ENCODE measurements around the gene ENKUR. TPM values are rescaled to one million over a fixed set of nuclear protein-coding genes. Genes with fewer than 3 reads are reported as not detected.
A peak's percentile ranks its signal among the peaks of the same experiment; 100 is the strongest.
"Not testable (repeated sequence)": the region's sequence is repeated elsewhere in the genome, so short reads cannot be mapped to it uniquely, and the experiment has no call there.

Gene ENKUR
- total and polyA plus RNA-seq, 5 experiments from 2014 or later = not detected

- POLR2A ChIA-PET = interaction anchor here (1.3 kb wide), 1 partner anchor 363 kb away, joined by 4 read pairs; no protein-coding TSS in a partner anchor
Measured at GRCh38 chr10:24984906-24985305, 31.1 kb downstream of the ENKUR start.

GRCh38 chr10:24983946-24984345 is 32.0 kb downstream of the ENKUR start:
- H3K4me1 Mint-ChIP-seq = peaks cover 5 to 12% (median 11%) of the 10 kb centered on the region in 4 donors

More at GRCh38 chr10:24984906-24985305, 31.1 kb downstream of the ENKUR start:
- ATAC-seq (no peak), DNase-seq (no peak)
- no peak overlapping the region for H3K4me3 Mint-ChIP-seq
- H3K27ac Mint-ChIP-seq = no peak overlapping the region
- H3K9me3 Mint-ChIP-seq = no peaks in the 10 kb centered on the region
- no peaks in the 10 kb centered on the region for H3K36me3 Mint-ChIP-seq
- peaks cover 5 to 12% (median 11%) of the 10 kb centered on the region in 4 donors for H3K4me1 Mint-ChIP-seq
- H3K27me3 Mint-ChIP-seq = no peaks in the 10 kb centered on the region

GRCh38 chr10:24983130-24983529 is 32.8 kb downstream of the ENKUR start:
- peaks cover 8 to 19% (median 14%) of the 10 kb centered on the region in 4 donors for H3K4me1 Mint-ChIP-seq

More at GRCh38 chr10:24983946-24984345, 32.0 kb downstream of the ENKUR start:
- Mint-ChIP-seq H3K4me3 (no peak overlapping the region), H3K9me3 (no peaks in the 10 kb centered on the region), H3K27ac (no peak overlapping the region), H3K27me3 (no peaks in the 10 kb centered on the region), H3K36me3 (no peaks in the 10 kb centered on the region)
- ATAC-seq (no peak), DNase-seq (no peak)
- POLR2A ChIA-PET = no interaction called here

GRCh38 chr10:24982319-24983112 is 33.4 kb downstream of the ENKUR start:
- no peaks in the 10 kb centered on the region for H3K9me3 Mint-ChIP-seq
- no peak for ATAC-seq
- H3K27me3 Mint-ChIP-seq = no peaks in the 10 kb centered on the region
- no peaks in the 10 kb centered on the region for H3K36me3 Mint-ChIP-seq
- H3K4me3 Mint-ChIP-seq = no peak overlapping the region
- POLR2A ChIA-PET = no interaction called here
- DNase-seq = no peak
- peak overlapping the region in 1 of 10 donors; percentile 47 for H3K27ac Mint-ChIP-seq
- peaks cover 8 to 19% (median 15%) of the 10 kb centered on the region in 4 donors for H3K4me1 Mint-ChIP-seq

More at GRCh38 chr10:24983130-24983529, 32.8 kb downstream of the ENKUR start:
- H3K27me3 Mint-ChIP-seq = no peaks in the 10 kb centered on the region
- no peaks in the 10 kb centered on the region for H3K36me3 Mint-ChIP-seq
- no peak overlapping the region for H3K27ac Mint-ChIP-seq
- H3K4me3 Mint-ChIP-seq = no peak overlapping the region
- POLR2A ChIA-PET = no interaction called here
- ATAC-seq (no peak), DNase-seq (no peak)
- H3K9me3 Mint-ChIP-seq = no peaks in the 10 kb centered on the region

- Mint-ChIP-seq H3K4me3 (no peak overlapping the region), H3K36me3 (no peaks in the 10 kb centered on the region), H3K9me3 (no peaks in the 10 kb centered on the region), H3K27ac (no peak overlapping the region), H3K27me3 (no peaks in the 10 kb centered on the region), H3K4me1 (peaks cover 8 to 19% (median 15%) of the 10 kb centered on the region in 4 donors)
- no peak for DNase-seq
- ATAC-seq = no peak
- POLR2A ChIA-PET = no interaction called here
Measured at GRCh38 chr10:24981161-24981710, 34.7 kb downstream of the ENKUR start.

- Mint-ChIP-seq H3K36me3 (no peaks in the 10 kb centered on the region), H3K4me3 (no peak overlapping the region), H3K4me1 (peaks cover 8 to 19% (median 15%) of the 10 kb centered on the region in 4 donors), H3K27ac (no peak overlapping the region), H3K27me3 (peaks cover 0 to 7% (median 0%) of the 10 kb centered on the region in 5 donors), H3K9me3 (no peaks in the 10 kb centered on the region)
- POLR2A ChIA-PET = no interaction called here
- DNase-seq (no peak), ATAC-seq (no peak)
Measured at GRCh38 chr10:24979685-24980084, 36.3 kb downstream of the ENKUR start.

- H3K9me3 Mint-ChIP-seq = no peaks in the 10 kb centered on the region
Measured at GRCh38 chr10:24974976-24975375, 41.0 kb downstream of the ENKUR start.

GRCh38 chr10:24973163-24973562 is 42.8 kb downstream of the ENKUR start:
- Mint-ChIP-seq H3K4me1 (peaks cover 0 to 2% (median under 1%) of the 10 kb centered on the region in 4 donors), H3K9me3 (no peaks in the 10 kb centered on the region), H3K4me3 (no peak overlapping the region), H3K27me3 (peaks cover 0 to 7% (median 0%) of the 10 kb centered on the region in 5 donors), H3K36me3 (no peaks in the 10 kb centered on the region), H3K27ac (no peak overlapping the region)
- POLR2A ChIA-PET = no interaction called here
- DNase-seq (no peak), ATAC-seq (no peak)

More at GRCh38 chr10:24974976-24975375, 41.0 kb downstream of the ENKUR start:
- peaks cover 2 to 9% (median 4%) of the 10 kb centered on the region in 4 donors for H3K4me1 Mint-ChIP-seq
- DNase-seq (no peak), ATAC-seq (no peak)
- H3K27me3 Mint-ChIP-seq = peaks cover 0 to 7% (median 0%) of the 10 kb centered on the region in 5 donors
- POLR2A ChIA-PET = interaction anchor here (0.6 kb wide), 1 partner anchor 350 kb away, joined by 3 read pairs; no protein-coding TSS in a partner anchor
- H3K36me3 Mint-ChIP-seq = no peaks in the 10 kb centered on the region
- no peak overlapping the region for H3K27ac Mint-ChIP-seq
- H3K4me3 Mint-ChIP-seq = no peak overlapping the region

GRCh38 chr10:24971374-24971773 is 44.6 kb downstream of the ENKUR start:
- ATAC-seq (no peak), DNase-seq (no peak)
- H3K4me1 Mint-ChIP-seq = peaks cover 0 to 2% (median under 1%) of the 10 kb centered on the region in 4 donors
- POLR2A ChIA-PET = interaction anchor here (0.7 kb wide), 1 partner anchor 84 kb away, joined by 3 read pairs; no protein-coding TSS in a partner anchor
- peaks cover 0 to 7% (median 0%) of the 10 kb centered on the region in 5 donors for H3K27me3 Mint-ChIP-seq
- H3K9me3 Mint-ChIP-seq = no peaks in the 10 kb centered on the region
- H3K27ac Mint-ChIP-seq = no peak overlapping the region
- no peak overlapping the region for H3K4me3 Mint-ChIP-seq
- H3K36me3 Mint-ChIP-seq = no peaks in the 10 kb centered on the region

GRCh38 chr10:24969841-24970281 is 46.1 kb downstream of the ENKUR start:
- Mint-ChIP-seq H3K4me3 (no peak overlapping the region), H3K27me3 (no peaks in the 10 kb centered on the region), H3K4me1 (peaks cover 0 to 2% (median under 1%) of the 10 kb centered on the region in 4 donors), H3K27ac (no peak overlapping the region), H3K9me3 (no peaks in the 10 kb centered on the region), H3K36me3 (no peaks in the 10 kb centered on the region)
- no peak for ATAC-seq
- no peak for DNase-seq
- POLR2A ChIA-PET = no interaction called here

- POLR2A ChIA-PET, H3K4me1 Mint-ChIP-seq, ATAC-seq: not testable (repeated sequence)
Measured at GRCh38 chr10:24968951-24969350, 47.0 kb downstream of the ENKUR start.

GRCh38 chr10:24968349-24968748 is 47.6 kb downstream of the ENKUR start:
- Mint-ChIP-seq H3K36me3 (no peaks in the 10 kb centered on the region), H3K27me3 (no peaks in the 10 kb centered on the region), H3K4me1 (peaks cover 0 to 2% (median under 1%) of the 10 kb centered on the region in 4 donors), H3K27ac (no peak overlapping the region), H3K9me3 (no peaks in the 10 kb centered on the region), H3K4me3 (no peak overlapping the region)
- ATAC-seq = no peak
- POLR2A ChIA-PET = no interaction called here
- DNase-seq = no peak

More at GRCh38 chr10:24968951-24969350, 47.0 kb downstream of the ENKUR start:
- not testable (repeated sequence) for H3K27ac Mint-ChIP-seq, H3K27me3 Mint-ChIP-seq, H3K9me3 Mint-ChIP-seq, H3K36me3 Mint-ChIP-seq, DNase-seq, H3K4me3 Mint-ChIP-seq

GRCh38 chr10:24966962-24967481 is 48.9 kb downstream of the ENKUR start:
- no peaks in the 10 kb centered on the region for H3K36me3 Mint-ChIP-seq
- POLR2A ChIA-PET = no interaction called here
- no peak overlapping the region for H3K4me3 Mint-ChIP-seq
- ATAC-seq (no peak), DNase-seq (no peak)
- no peaks in the 10 kb centered on the region for H3K27me3 Mint-ChIP-seq
- H3K27ac Mint-ChIP-seq = no peak overlapping the region
- peaks cover 0 to 2% (median under 1%) of the 10 kb centered on the region in 4 donors for H3K4me1 Mint-ChIP-seq
- no peaks in the 10 kb centered on the region for H3K9me3 Mint-ChIP-seq

All from naive thymus-derived CD8-positive, alpha-beta T cell (primary cell).